Esophagus squamous epithelium (tissue), 5 donors: ENCODE results near the gene EXOSC7. TPM values are rescaled to one million over a fixed set of nuclear protein-coding genes. Genes with fewer than 3 reads are reported as not detected.

Source experiments
- DNase-seq: peaks from one replicate; lab custom pipeline; 2025; lab: John Stamatoyannopoulos, UW
- H3K27ac ChIP-seq, 4 donors: fragments of 200-600 bp; sonication (generic); one replicate each; pipeline ENCODE4 v1.5.1; 2016 to 2019; ENCODE audit warnings: mild to moderate bottlenecking in 1 of 4
- H3K27me3 ChIP-seq, 4 donors: fragments of 200-600 bp; sonication (generic); 1 replicate in 3 of 4; 2 replicates in 1 of 4; pipeline versions ENCODE4 v1.5.1 to v1.6.0; 2017 to 2021; ENCODE audit warnings: antibody characterized with exemption in 1 of 4
- H3K36me3 ChIP-seq, 3 donors: fragments of 200-600 bp; sonication (generic); one replicate each; pipeline ENCODE4 v1.5.1; 2016 to 2019
- H3K4me1 ChIP-seq, 3 donors: fragments of 200-600 bp; sonication (generic); one replicate each; pipeline ENCODE4 v1.5.1; 2017 to 2019
- H3K4me3 ChIP-seq, 4 donors: fragments of 200-600 bp; sonication (generic); 1 replicate in 3 of 4; 2 replicates in 1 of 4; pipeline ENCODE4 v1.5.1; 2016 to 2019; ENCODE audit warnings: mild to moderate bottlenecking in 2 of 4, moderate library complexity in 1 of 4
- H3K9me3 ChIP-seq, 3 donors: fragments of 200-600 bp; sonication (generic); one replicate each; pipeline ENCODE4 v1.5.1; 2016 to 2019
- CTCF ChIP-seq, 6 experiments: fragments of 450-650 bp in 4 of 6; fragments of 200-600 bp in 2 of 6; sonication (generic) in 2 of 6; IDR thresholded peaks; one replicate each; pipeline ENCODE4 v1.5.1; 2016 to 2019; ENCODE audit warnings: antibody characterized with exemption in 6 of 6, mild to moderate bottlenecking in 4 of 6, moderate library complexity in 4 of 6
- POLR2A ChIP-seq, 4 donors: fragments of 450-650 bp; IDR thresholded peaks; one replicate each; pipeline ENCODE4 v1.6.1; 2017; ENCODE audit warnings: antibody characterized with exemption in 4 of 4, mild to moderate bottlenecking in 4 of 4, moderate library complexity in 3 of 4
- WGBS, 2 donors: methylation state at CpG; one replicate each; pipeline ENCODE4 v1.1.5; 2018; 5-methylcytosine and 5-hydroxymethylcytosine counted together
- intact Hi-C: fragments of 100-400 bp; cut with DNase I; formaldehyde crosslinking; loops from one replicate; pipeline ENCODE4 v1.15.0; 2022
- total RNA-seq, 4 donors: library from RNA; depleted of rRNA; stranded (reverse); fragments of >200 nt; gene quantifications; one replicate each; pipeline ENCODE4 v1.1.0, GENCODE V29; 2016
- donor health status: DM: yes; HTN: yes; CAD: no.

The EXOSC7 gene
- total RNA-seq, 4 donors from 2014 or later = 28.8 to 59.9 (median 47.6) TPM

DNA sequence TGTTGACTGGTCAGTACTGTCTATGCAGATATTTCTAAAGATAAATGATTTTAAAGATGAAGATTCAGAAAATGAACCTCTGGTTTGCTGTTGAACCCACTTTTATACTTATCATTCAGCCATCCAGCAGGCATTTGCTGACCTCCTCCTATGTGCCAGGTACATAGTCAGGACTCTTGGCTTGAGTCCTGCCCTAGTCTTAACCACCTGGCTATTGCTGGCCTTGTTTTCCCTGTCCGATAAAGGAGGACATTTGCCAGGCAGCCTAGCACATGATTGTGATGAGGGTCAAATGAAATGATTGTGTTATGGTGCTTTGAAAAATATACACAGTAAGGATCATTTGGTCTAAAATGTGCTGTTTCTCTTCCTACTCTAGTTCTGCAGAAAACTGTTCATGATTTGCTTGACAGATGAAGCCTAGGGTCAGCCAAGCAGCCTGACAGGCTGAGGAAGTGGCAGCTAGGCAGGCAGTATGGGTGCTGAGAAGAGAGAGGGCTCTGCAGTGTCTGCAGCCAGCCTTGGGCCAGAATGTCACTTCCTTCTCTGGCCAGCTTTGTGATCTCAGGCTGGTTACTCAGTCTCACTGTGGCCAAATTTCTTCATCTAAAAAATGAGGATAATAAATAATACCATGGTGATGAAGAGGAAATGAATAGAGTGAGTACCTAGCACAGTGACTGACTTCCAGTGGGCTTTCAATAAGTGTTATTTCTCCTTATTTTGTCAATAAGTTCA, 13.8 kb downstream of the EXOSC7 start:
- intact Hi-C loops = no loop called here
- WGBS, 2 donors = 70 to 86% methylated on average over 1 of the region's 1 CpG
- no peak overlapping the region for H3K27ac ChIP-seq

GRCh38 chr3:44991326-44991725, 15.3 kb downstream of the EXOSC7 start:
- Histone ChIP-seq H3K27ac (no peak overlapping the region), H3K9me3 (no peaks in the 10 kb centered on the region), H3K27me3 (no peaks in the 10 kb centered on the region), H3K4me3 (no peak overlapping the region), H3K4me1 (peaks cover 13 to 79% (median 34%) of the 10 kb centered on the region in 3 donors), H3K36me3 (peaks cover 0 to 49% (median 9%) of the 10 kb centered on the region in 3 donors)
- WGBS, 2 donors = 73 to 100% methylated on average over 1 of the region's 1 CpG
- intact Hi-C loops = no loop called here
- no peak for DNase-seq
- TF ChIP-seq POLR2A (IDR thresholded peaks at IDR 0.05) (no peak), CTCF (IDR thresholded peaks at IDR 0.05) (no peak)

More for the DNA sequence above, 13.8 kb downstream of the EXOSC7 start:
- Histone ChIP-seq H3K27me3 (no peaks in the 10 kb centered on the region), H3K36me3 (peaks cover 0 to 51% (median 9%) of the 10 kb centered on the region in 3 donors), H3K9me3 (no peaks in the 10 kb centered on the region), H3K4me1 (peaks cover 13 to 79% (median 28%) of the 10 kb centered on the region in 3 donors), H3K4me3 (no peak overlapping the region)
- TF ChIP-seq POLR2A (IDR thresholded peaks at IDR 0.05) (no peak), CTCF (IDR thresholded peaks at IDR 0.05) (no peak)
- no peak for DNase-seq

DNA sequence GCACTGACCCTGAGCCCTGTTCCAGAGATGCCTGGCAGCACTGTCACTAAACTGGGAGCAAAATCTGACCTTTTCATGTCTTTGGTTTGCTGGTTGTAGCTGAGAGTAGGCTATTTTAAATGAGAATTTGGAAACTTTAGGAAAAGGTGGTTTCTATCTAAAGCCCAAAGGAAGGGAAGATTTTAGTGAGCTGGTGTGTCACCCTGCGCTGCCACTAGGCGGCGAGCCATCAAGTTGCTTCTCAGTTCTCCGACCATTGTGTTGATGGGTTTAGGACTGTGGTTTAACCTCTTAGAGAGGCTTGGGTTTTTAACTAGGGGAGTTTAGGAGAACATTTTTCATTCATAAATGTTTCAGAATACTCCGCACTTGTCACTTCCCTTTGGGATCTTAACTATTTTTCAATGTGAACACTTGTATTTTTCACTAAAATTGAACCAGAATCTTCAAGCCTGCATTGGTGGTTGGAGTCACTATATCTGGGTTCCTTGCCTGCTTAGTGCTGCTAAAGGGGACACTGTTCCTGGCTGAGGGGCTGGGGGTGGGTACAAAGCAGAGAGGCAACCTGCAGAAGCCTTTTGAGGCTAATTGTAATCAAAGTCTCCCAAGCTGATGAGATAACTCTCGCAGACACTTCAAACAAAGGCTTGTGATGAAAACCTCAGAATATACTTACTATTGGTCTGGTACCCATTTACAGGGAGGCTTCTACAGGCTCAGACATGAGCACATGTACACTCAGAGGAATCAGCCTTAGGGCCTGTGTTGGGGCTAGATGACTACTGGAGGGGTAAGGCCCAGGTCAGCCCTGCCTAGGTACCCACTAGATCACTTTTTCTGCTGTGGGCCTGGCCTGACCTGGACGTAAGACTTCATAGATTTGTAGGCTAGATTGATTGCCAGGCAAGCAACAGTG, 16.8 kb downstream of the EXOSC7 start:
- Histone ChIP-seq H3K36me3 (peaks cover 8 to 62% (median 9%) of the 10 kb centered on the region in 3 donors), H3K27ac (peak overlapping the region; percentile 35 to 76 (median 58)), H3K27me3 (no peaks in the 10 kb centered on the region), H3K9me3 (no peaks in the 10 kb centered on the region), H3K4me1 (peaks cover 13 to 69% (median 34%) of the 10 kb centered on the region in 3 donors), H3K4me3 (no peak overlapping the region)
- DNase-seq = no peak
- intact Hi-C loops = no loop called here
- 48 to 65% methylated on average over 6 to 7 of the region's 7 CpGs for WGBS, 2 donors
- peak; percentile 20 to 70 (median 53) for TF ChIP-seq CTCF (IDR thresholded peaks at IDR 0.05)
- TF ChIP-seq POLR2A (IDR thresholded peaks at IDR 0.05) = no peak

DNA sequence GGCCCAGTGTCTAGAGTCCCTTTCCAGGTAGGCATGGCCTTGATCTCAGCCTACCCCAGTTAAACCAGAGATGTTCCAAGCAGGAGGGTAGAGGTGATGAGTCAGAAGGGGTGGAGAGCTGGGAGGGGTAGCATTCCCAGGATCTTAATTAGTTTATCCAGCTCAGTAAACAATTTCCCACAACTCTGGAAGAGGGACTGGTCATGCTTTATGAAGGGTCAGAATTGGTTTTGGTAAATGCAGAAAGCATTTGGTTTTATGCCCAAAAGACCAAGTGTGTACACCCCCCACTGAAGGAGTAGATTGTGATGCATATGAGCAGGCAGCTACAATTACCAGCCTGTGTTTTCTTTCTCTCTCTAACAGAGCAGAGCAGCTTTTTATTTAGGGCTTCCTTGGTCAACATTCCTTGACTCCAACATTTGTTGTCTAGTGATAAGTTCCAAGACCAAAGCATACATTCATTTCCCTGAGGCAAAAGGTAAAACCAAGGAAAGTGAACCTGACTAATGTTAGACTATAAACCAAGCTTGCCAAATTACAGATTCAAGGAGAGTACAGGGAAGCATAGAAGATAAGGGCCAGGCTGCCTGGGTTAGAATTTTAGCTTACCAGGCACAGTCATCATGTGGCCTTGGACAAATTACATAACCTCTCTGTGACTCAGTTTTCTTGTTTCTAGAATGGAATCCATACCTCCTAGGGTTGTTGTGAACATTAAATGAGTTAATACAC, 17.6 kb downstream of the EXOSC7 start:
- intact Hi-C loops = no loop called here
- no peak for DNase-seq
- Histone ChIP-seq H3K4me1 (peaks cover 13 to 62% (median 34%) of the 10 kb centered on the region in 3 donors), H3K9me3 (no peaks in the 10 kb centered on the region), H3K27me3 (no peaks in the 10 kb centered on the region), H3K27ac (peak overlapping the region; percentile 35 to 76 (median 58)), H3K36me3 (peaks cover 9 to 70% (median 15%) of the 10 kb centered on the region in 3 donors), H3K4me3 (no peak overlapping the region)
- TF ChIP-seq POLR2A (IDR thresholded peaks at IDR 0.05) (no peak), CTCF (IDR thresholded peaks at IDR 0.05) (no peak)
